Stimulated activated CD4-positive, alpha-beta T cell treated with anti-CD3 and anti-CD28 coated beads, TNF-alpha, amount 100 ng/mL, for 1 hour (primary cell): ENCODE data around the gene MGLL.

Experiments used
- DNase-seq, 3 donors: peaks; one replicate each; pipeline ENCODE4 v3.0.0-alpha.2; 2020; ENCODE audit warnings: low read depth in 3 of 3, low spot score in 1 of 3

MGLL gene

GRCh38 chr3:127760361-127760760, 62.0 kb downstream of the MGLL start:
- DNase-seq, result no peak

- no peak for DNase-seq
Observed at GRCh38 chr3:127759826-127760225, 62.5 kb downstream of the MGLL start.

GRCh38 chr3:127758013-127758412, 64.3 kb downstream of the MGLL start:
- no peak for DNase-seq

GRCh38 chr3:127755305-127755681, 67.0 kb downstream of the MGLL start:
- no peak for DNase-seq

GRCh38 chr3:127754411-127755304, 67.7 kb downstream of the MGLL start:
- DNase-seq, result peak in 1 of 3 donors; percentile 14

- no peak for DNase-seq
Observed at GRCh38 chr3:127753898-127754410, 68.4 kb downstream of the MGLL start.

- DNase-seq, result no peak
Observed at GRCh38 chr3:127753338-127753737, 69.0 kb downstream of the MGLL start.

GRCh38 chr3:127751782-127752181, 70.5 kb downstream of the MGLL start:
- DNase-seq, result no peak

- DNase-seq, result no peak
Observed at GRCh38 chr3:127751163-127751621, 71.1 kb downstream of the MGLL start.

GRCh38 chr3:127750226-127751031, 71.9 kb downstream of the MGLL start:
- DNase-seq, result no peak

- no peak for DNase-seq
Observed at GRCh38 chr3:127749787-127750225, 72.5 kb downstream of the MGLL start.

- DNase-seq, result no peak
Observed at GRCh38 chr3:127749361-127749760, 73.0 kb downstream of the MGLL start.

GRCh38 chr3:127748754-127749327, 73.5 kb downstream of the MGLL start:
- no peak for DNase-seq

- no peak for DNase-seq
Observed at GRCh38 chr3:127747751-127748521, 74.4 kb downstream of the MGLL start.

GRCh38 chr3:127747066-127747465, 75.2 kb downstream of the MGLL start:
- DNase-seq, result no peak

GRCh38 chr3:127746400-127747057, 75.8 kb downstream of the MGLL start:
- DNase-seq, result no peak

- no peak for DNase-seq
Observed at GRCh38 chr3:127745656-127746399, 76.5 kb downstream of the MGLL start.

GRCh38 chr3:127744875-127745274, 77.4 kb downstream of the MGLL start:
- no peak for DNase-seq

- DNase-seq, result no peak
Observed at GRCh38 chr3:127744253-127744815, 78.0 kb downstream of the MGLL start.
